ENCODE results near the gene LRRC47.
A peak's percentile ranks its signal among the peaks of the same experiment; 100 is the strongest.
"Not testable (repeated sequence)": the region's sequence is repeated elsewhere in the genome, so short reads cannot be mapped to it uniquely, and the experiment has no call there.

The LRRC47 gene

DNA sequence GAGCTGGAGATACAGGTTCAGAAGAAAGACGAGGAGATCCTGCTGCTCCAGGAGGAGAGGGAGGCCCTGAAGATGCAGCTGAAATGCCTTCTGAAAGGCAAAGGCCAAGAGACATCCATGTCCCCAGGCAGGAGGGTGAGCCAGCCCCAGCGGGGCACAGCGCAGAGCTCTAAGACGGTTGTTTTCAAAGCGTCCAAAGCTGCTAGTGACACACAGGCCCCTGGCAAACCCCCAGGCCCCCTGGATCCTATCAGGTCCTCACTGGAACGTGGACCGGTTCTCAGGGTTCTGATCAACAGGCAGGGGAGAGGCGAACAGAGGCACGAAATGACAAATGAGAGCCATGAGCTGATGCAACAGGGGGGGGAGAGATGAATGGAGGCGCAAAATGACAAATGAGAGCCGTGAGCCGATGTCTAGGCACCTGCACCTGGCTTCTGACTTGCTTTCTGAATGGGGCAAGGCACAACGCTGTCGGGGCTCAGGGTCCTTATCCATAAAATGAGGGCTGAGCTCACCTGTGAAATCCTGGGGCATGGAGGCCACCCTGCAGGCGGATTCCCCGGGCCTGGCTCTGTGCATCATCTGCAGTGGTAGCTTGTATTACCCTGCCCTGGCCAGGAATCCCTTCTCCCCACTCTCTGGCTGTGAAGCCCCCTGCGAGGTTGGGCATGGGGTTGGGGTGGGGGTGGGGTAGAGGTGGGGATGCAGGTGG is 34.8 kb downstream of the LRRC47 start:
- in situ Hi-C loops (cut with HindIII; ENCODE audit: low pct_ligation_motif_present, low pct_unique_long_range_greater_than_20kb, low sequenced_read_pairs), result no loop called here
- DNase-seq, result no peak

DNA sequence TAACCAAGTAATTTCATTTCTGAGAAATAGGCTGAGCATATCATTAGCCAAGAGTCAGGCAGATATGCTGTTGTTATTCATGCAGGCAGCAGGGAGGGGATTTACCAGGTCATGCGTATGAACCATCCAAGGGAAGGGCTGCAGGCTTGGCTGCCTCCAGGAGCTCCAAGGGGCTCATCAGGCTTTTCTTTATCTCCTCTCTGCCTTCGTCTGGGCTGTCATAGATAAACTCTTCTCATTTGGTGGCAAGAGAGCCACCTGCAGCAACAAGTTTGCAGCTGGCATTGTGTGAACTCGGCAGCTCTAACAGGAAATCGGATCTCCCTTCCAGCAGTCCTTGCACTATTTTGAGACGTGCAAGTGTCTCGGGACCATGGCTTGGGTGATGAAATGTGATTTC is 36.5 kb downstream of the LRRC47 start:
- in situ Hi-C loops (cut with HindIII; ENCODE audit: low pct_ligation_motif_present, low pct_unique_long_range_greater_than_20kb, low sequenced_read_pairs), result no loop called here
- no peak for DNase-seq

DNA sequence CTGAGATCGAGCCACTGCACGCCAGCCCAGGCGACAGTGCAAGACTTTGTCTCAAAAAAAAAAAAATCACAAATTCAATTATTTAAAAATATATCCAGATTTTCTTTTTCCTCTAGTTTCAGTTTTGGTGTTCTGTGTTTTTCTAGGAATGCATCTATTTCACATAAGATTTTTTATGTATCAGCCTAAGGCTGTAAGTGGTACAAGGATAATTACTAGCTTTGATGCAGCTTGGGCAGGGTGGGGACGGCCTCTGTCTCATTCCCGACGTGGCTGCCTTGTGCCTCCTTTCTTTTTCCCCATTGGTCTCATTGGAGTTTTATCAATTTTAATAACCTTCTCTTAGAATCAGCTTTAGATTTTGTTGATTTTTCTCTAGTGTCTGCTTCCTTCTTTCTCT is 37.1 kb downstream of the LRRC47 start:
- in situ Hi-C loops (cut with HindIII; ENCODE audit: low pct_ligation_motif_present, low pct_unique_long_range_greater_than_20kb, low sequenced_read_pairs), result no loop called here
- no peak for DNase-seq

DNA sequence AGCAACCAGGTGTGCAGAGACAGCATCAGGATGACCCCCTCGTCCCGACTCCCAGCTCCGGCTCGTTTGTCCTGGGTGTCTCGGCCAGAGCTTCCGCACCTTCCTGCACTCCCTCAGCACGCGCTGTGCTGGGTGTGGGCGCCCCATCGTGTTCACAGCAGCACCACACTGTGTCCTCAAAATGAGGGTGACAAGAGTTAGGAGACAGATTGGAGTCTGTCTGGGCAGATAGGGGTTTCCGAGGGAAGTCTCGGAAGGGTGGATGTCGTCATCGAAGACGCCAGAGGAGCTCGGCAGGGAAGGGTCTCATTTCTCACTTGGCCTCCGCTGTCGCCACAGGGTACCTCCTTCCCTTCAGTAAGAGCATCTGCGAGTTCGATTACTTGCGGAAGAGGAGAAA is 39.9 kb downstream of the LRRC47 start:
- in situ Hi-C loops (cut with HindIII; ENCODE audit: low pct_ligation_motif_present, low pct_unique_long_range_greater_than_20kb, low sequenced_read_pairs), result no loop called here
- no peak for DNase-seq

DNA sequence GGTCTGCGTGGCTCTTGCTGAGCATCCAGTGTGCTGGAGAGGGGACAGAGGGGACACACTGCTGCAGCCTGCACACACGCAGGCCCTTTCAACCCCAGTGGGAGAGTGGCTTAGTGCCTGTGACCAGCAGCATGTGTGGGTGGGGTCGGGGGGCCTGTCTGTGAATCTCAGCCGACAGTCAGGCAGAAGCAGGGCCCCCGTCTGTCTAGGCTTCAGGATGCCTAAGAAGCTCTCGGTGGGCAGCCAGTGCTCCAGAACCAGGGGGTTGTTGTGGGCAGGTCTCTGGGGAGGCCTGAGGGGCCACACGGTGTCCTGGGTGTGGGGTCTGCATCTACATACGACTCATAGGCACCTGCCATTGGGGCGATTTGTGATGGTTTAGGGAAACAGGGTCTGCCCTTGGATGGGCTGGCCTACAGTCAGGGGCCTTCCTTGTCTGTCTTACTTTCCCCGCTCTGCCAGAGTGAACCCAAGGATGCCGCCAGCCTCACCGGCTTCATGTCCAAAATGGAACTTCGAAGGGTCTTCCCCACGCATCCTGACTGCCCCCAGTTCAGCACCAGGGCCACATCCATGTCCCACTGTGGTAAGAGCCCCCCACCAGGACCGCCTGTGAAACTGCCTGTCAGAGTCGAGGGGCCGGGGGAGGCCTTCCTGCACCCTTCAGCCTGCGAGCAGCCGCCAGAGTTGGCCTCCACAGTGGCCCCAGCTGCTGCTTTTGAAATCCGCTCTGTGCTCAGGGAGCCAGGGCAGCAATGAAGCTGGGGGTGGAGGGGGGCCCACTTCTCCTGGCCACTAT is 42.4 kb downstream of the LRRC47 start:
- in situ Hi-C loops (cut with HindIII; ENCODE audit: low pct_ligation_motif_present, low pct_unique_long_range_greater_than_20kb, low sequenced_read_pairs), result no loop called here
- no peak for DNase-seq

DNA sequence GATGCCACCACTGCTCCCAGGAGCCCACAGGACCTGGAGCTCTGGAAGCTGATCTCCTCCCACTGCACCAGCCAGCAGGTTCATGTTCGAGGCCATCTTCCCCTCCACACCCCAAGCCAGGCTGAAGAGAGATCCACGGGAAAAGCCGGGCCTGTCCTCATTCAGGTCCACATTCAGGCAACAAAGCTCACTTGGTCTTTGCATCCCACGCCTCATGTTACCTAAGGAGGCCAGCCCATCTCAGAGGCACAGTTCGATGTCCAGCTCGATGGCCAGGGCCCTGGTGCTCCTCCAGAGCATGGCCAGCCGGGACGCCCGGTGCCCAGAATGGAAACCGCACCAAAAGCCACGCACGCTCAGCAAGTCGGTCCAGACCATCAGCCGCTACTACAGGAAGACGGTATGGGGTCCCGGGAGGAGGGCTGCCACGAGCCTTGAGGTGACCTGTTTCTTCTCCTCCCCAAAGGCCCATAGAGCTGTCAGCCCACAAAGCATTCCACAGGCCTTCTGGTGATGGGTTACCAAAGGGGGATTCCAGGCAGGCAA is 43.8 kb downstream of the LRRC47 start, which contains the start of gene CCDC27:
Gene CCDC27, plus strand, starts transcription at position 51 of the 546 bp plus-strand sequence. Its CDS starts 32 bp downstream, at position 83.
- in situ Hi-C loops (cut with HindIII; ENCODE audit: low pct_ligation_motif_present, low pct_unique_long_range_greater_than_20kb, low sequenced_read_pairs), result no loop called here
- no peak for DNase-seq

DNA sequence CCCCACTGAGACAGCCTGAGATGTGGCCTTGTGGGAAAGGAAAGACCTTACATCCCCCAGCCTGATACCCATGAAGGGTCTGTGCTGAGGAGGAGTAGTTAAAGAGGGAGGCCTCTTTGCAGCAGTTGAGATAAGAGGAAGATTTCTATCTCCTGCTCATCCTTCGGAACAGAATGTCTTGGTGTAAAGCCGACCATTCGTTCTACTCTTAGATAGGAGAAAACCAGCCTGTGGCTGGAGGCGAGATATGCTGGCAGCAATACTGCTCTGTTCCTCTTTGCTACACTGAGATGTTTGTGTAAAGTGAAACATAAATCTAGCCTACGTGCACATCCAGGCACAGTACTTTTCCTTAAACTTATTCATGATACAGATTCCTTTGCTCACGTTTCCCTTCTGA is 45.6 kb downstream of the LRRC47 start:
- DNase-seq, result no peak
- in situ Hi-C loops (cut with HindIII; ENCODE audit: low pct_ligation_motif_present, low pct_unique_long_range_greater_than_20kb, low sequenced_read_pairs), result no loop called here

DNA sequence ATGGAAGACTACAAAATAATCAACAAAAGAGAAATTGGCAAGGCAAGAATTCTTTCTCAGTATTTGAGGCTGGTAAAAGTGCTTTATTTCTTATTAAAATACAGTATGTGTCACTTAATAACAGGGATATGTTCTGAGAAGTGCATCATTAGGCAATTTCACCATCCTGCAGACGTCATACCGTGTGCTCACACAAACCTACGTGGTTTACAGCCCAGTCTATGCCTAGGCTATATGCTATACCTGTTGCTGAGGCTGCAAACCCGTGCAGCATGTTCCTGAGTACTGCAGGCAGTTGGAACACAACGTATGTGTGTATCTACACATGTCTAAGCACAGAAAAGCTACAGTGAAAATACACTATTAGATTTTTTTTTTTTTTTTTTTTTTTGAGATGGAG is 46.8 kb downstream of the LRRC47 start:
- no peak for DNase-seq
- in situ Hi-C loops (cut with HindIII; ENCODE audit: low pct_ligation_motif_present, low pct_unique_long_range_greater_than_20kb, low sequenced_read_pairs), result no loop called here

DNA sequence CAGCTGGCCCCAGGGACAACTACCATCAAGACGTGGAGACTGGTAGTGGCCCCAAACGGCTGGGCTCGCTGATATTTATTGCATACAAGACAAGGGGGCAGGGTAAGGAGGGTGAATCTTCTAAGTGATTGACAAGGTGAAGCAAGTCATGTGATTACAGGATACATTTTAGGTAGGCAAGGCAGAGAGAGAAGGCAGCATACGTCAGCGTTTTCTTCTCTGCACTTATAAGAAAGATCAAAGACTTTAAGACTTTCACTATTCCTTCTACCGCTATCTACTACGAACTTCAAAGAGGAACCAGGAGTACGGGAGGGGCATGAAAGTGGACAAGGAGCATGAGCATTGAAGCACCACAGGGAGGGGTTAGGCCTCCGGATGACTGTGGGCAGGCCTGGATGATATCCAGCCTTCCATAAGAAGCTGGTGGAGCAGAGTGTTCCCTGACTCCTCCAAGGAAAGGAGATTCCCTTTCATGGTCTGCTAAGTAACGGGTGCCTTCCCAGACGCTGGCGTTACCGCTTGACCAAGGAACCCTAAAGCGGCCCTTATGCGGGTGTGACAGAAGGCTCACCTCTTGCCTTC is 47.9 kb downstream of the LRRC47 start:
- DNase-seq; in situ Hi-C loops (cut with HindIII; ENCODE audit: low pct_ligation_motif_present, low pct_unique_long_range_greater_than_20kb, low sequenced_read_pairs): not testable (repeated sequence)

DNA sequence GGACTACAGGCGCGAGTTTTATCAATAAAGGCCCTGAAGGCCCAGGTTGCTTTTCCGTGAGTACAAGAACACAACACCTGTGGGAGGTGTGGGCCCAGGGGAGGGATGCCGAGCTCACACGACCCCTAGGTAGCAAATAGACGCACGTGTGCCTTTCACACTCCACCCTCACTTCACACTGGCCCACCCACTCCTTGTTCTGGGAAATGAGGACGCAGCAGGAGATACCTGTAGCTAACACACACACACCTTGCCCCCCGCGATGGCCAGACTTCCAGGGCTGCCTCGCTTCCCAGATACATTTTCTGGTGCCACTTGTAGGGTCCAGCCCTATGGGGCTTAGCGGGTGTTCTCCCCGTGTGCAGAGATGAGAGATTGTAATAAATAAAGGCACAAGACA is 48.4 kb downstream of the LRRC47 start:
- in situ Hi-C loops (cut with HindIII; ENCODE audit: low pct_ligation_motif_present, low pct_unique_long_range_greater_than_20kb, low sequenced_read_pairs), result no loop called here
- no peak for DNase-seq

DNA sequence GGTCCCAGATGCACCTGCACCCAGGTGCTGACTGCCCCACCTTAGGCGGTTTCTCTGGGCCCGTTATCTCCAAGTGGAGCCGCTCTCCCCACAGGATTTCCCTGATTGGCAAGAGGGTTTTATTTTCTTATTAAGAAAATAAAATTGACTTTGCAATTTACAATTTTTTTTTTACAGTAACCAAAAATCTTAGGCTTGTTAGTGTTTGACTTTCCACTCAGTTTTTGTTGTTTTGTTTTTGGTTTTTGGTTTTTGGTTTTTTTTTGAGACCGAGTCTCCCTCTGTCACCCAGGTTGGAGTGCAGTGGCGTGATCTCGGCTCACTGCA is 48.8 kb downstream of the LRRC47 start:
- in situ Hi-C loops (cut with HindIII; ENCODE audit: low pct_ligation_motif_present, low pct_unique_long_range_greater_than_20kb, low sequenced_read_pairs), result no loop called here
- DNase-seq, result no peak

DNA sequence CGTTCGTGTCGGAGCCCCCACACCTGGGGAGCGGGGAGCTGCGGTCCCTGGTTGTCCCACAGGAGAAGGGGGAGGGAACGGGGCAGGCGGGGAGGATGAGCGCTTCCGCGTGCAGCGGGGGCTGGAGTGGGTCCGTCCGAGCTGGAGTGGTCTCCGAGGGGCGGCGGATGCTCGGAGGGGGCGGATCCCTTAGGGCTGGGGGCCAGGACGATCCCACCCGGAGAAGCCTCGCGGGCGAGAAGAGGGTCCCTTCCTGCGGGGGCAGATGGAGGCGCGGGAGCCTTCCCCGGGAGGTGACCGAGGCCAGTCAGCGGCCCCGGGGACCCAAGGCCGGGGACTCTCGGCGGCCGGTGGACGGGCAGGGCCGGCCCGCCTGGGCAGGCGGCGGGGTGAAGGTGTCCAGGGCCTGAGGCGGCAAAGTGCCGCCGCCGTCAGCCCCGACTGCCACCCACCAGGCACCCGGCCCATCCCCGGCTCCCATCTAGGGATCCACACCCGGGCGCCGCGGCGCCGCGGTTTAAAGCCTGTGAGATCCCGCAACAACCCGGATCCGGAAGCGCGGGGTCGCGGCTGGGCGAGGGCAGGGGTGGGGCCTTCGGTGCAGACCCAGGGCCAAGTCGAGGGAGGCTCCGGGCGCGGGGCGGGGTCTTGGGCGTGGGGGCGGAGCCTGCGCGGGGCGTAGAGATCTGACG is 49.3 kb downstream of the LRRC47 start:
- peak; percentile 77 for DNase-seq

DNA sequence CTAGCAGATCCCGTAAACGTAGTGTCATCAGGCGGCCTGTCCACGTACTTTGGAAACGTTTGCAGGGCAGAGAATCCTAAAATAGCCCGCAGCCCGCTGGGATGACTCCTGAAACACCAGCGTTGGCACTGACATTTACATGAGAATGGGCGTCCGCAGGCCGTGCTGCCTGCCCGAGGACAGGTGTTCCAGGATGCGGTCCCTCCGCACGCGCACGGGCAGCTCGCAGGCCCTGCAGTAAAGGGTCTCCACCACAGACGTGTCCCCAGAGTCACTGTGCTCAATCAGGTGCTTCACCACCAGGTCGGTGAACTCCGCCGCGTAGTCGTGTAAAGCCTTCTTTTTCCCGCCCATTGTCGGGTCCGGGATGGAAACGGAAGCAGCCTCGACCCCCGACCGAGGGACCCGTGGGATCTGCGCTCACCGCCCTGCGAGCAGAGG is 49.9 kb downstream of the LRRC47 start:
- DNase-seq, result no peak
- in situ Hi-C loops (cut with HindIII; ENCODE audit: low pct_ligation_motif_present, low pct_unique_long_range_greater_than_20kb, low sequenced_read_pairs), result no loop called here

More for the DNA sequence above, 49.3 kb downstream of the LRRC47 start:
- in situ Hi-C loops (cut with HindIII; ENCODE audit: low pct_ligation_motif_present, low pct_unique_long_range_greater_than_20kb, low sequenced_read_pairs), result no loop called here

DNA sequence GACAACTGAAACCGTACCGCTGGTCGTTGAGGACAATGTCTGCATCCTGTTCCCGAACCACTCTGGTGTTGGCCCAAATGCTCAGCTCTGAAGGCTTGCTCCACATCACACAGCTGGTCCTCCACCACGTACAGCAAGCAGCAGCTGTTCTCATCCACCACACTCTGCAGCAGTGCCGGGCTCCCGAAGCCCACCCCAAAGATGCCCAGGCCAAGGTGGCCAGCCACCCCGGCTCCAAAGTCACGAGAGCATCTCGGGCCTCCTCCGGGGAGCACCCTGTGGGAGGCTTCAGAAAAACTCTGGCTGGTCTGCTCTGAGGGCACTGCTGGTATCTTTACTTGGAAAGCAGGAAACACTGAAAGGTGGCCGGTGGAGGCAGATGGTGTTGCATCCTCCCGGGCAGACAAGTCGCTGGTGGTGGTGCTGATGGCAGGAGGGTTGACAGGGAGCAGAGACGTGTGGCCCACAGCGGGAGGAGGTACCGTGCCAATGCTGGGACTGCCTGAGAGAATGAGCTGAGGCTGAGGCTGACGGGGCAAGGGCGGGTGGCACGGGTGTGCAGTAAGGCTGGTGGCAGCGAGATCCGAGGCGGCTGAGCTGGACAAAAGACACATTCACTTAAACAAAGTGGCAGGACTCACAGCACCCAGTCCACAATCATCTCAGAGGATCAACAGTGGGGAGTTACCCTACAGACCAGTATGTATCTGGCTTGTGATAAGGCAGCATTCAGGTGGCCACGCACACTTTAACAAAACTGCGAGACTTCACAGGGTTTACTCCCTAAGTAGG is 50.5 kb downstream of the LRRC47 start:
- in situ Hi-C loops (cut with HindIII; ENCODE audit: low pct_ligation_motif_present, low pct_unique_long_range_greater_than_20kb, low sequenced_read_pairs), result no loop called here
- DNase-seq, result no peak

DNA sequence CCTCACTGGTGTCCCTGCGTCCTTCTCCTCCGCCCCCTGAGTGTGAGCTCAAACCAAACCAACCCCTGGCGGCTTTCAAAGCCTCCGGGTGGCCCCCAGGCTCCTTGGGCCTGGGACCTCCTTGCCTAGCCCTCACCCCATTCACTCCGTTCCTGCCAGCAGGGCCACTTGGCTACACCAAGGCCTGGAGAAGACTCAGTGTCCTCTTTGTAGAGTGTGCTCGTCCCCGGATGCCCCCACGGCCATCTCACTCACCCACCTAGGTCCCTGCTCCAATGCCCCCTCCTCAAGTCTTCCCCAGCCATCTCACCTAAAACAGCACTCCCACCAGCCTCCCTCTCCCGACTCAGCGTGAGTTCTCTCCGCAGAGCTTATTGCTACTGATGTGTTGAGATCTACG is 51.2 kb downstream of the LRRC47 start:
- in situ Hi-C loops (cut with HindIII; ENCODE audit: low pct_ligation_motif_present, low pct_unique_long_range_greater_than_20kb, low sequenced_read_pairs), result no loop called here
- no peak for DNase-seq

DNA sequence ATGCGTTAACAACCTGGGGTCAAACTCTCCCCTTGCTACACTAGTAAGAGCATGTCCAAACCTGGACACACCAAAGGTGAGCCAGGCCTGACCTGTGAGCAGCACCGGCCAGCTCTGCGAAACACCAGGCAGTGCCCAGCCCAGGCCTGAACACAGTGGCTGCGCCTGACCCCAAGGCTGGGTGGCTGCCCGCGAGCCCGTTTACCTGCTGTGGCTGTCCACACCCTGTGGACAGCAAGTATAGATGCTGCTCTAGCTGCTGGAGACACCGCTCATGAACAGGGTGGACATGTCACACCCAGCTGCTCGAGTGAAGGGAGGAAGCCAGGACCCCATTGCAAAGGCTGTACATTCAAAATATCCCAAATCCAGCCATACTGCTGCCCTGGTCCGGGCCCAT is 51.7 kb downstream of the LRRC47 start:
- in situ Hi-C loops (cut with HindIII; ENCODE audit: low pct_ligation_motif_present, low pct_unique_long_range_greater_than_20kb, low sequenced_read_pairs), result no loop called here
- no peak for DNase-seq

DNA sequence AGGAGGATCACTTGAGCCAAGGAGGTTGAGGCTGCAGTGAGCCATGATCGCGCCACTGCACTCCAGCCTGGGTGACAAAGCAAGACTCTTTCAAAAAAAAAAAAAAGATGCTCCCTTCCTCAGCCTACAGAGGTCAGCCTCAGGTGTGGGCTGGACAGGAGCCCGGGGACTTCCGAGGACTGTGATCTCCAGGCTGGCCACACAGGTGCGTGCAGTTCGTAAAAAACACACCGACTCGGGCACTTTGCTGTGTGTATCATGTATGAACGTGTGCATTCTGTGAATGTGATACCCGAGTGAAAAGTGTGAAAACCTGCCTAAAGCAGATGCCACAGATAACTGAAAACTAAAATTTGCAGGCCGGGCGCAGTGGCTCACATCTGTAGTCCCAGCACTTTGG is 52.5 kb downstream of the LRRC47 start:
- DNase-seq, result no peak
- in situ Hi-C loops (cut with HindIII; ENCODE audit: low pct_ligation_motif_present, low pct_unique_long_range_greater_than_20kb, low sequenced_read_pairs), result no loop called here

DNA sequence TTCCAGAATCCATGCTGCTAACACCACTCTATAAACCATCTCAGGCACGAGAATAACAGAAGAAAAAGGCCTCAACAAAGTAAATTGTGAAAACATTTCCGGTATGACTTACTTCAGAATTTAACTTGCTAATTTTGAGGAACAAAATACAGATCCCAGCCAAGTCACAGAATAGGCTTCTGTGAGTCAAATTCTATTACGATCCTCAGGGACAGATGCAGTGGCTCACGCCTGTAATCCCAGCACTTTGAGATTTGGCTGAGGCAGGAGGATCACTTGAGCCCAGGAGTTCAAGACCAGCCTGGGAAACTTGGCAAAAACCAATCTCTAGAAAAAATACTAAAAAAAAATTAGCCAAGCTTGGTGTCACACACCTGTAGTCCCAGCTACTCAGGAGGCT is 52.9 kb downstream of the LRRC47 start:
- in situ Hi-C loops (cut with HindIII; ENCODE audit: low pct_ligation_motif_present, low pct_unique_long_range_greater_than_20kb, low sequenced_read_pairs), result no loop called here

More for the DNA sequence above, 52.9 kb downstream of the LRRC47 start:
- no peak for DNase-seq
